ENCODE data around the gene CACNA1H.
"Not testable (repeated sequence)": the region's sequence is repeated elsewhere in the genome, so short reads cannot be mapped to it uniquely, and the experiment has no call there.

DNA sequence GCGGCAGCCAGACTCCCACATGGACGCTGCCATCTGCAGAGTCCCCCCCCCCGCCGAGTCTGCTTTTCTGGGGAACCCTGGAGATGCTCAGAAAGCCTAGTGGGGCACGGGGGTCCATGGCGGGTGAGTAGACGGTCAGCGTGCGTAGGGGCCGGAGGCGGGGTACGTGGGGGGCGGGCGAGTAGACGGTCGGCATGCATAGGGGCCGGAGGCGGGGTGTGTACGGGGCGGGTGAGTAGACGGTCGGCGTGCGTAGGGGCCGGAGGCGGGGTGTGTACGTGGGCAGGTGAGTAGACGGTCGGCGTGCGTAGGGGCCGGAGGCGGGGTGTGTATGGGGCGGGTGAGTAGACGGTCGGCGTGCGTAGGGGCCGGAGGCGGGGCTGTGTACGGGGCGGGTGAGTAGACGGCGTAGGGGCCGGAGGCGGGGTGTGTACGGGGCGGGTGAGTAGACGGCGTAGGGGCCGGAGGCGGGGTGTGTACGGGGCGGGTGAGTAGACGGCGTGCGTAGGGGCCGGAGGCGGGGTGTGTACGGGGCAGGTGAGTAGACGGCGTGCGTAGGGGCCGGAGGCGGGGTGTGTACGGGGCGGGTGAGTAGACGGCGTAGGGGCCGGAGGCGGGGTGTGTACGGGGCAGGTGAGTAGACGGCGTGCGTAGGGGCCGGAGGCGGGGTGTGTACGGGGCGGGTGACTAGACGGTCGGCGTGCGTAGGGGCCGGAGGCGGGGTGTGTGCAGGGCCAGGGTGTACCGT lies 32.7 kb downstream of the CACNA1H start:
- TF ChIP-seq, protein P1, sequence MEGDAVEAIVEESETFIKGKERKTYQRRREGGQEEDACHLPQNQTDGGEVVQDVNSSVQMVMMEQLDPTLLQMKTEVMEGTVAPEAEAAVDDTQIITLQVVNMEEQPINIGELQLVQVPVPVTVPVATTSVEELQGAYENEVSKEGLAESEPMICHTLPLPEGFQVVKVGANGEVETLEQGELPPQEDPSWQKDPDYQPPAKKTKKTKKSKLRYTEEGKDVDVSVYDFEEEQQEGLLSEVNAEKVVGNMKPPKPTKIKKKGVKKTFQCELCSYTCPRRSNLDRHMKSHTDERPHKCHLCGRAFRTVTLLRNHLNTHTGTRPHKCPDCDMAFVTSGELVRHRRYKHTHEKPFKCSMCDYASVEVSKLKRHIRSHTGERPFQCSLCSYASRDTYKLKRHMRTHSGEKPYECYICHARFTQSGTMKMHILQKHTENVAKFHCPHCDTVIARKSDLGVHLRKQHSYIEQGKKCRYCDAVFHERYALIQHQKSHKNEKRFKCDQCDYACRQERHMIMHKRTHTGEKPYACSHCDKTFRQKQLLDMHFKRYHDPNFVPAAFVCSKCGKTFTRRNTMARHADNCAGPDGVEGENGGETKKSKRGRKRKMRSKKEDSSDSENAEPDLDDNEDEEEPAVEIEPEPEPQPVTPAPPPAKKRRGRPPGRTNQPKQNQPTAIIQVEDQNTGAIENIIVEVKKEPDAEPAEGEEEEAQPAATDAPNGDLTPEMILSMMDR (IDR thresholded peaks at IDR 0.05): not testable (repeated sequence)
- TF ChIP-seq POLR2A (IDR thresholded peaks at IDR 0.05): not testable (repeated sequence)

All from uterus (tissue), 2 donors.